Adrenal gland (tissue), 5 donors: Measurements from ENCODE around the gene DGKA.

Experiments used
- CTCF ChIP-seq, 6 experiments: fragments of 450-650 bp in 4 of 6; fragments of 200-600 bp in 2 of 6; sonication (generic) in 1 of 6; IDR thresholded peaks; 1 replicate in 5 of 6; 2 replicates in 1 of 6; pipeline versions ENCODE4 v1.5.1 to v1.8.0; 2016 to 2021; ENCODE audit warnings: antibody characterized with exemption in 6 of 6, mild to moderate bottlenecking in 2 of 6, moderate library complexity in 1 of 6
- POLR2A ChIP-seq, 2 donors: fragments of 450-650 bp; IDR thresholded peaks; one replicate each; pipeline ENCODE4 v1.6.1; 2017; ENCODE audit warnings: antibody characterized with exemption in 2 of 2, mild to moderate bottlenecking in 2 of 2, moderate library complexity in 1 of 2
- donor health status: DM: no; HTN: no; CAD: no.

DNA sequence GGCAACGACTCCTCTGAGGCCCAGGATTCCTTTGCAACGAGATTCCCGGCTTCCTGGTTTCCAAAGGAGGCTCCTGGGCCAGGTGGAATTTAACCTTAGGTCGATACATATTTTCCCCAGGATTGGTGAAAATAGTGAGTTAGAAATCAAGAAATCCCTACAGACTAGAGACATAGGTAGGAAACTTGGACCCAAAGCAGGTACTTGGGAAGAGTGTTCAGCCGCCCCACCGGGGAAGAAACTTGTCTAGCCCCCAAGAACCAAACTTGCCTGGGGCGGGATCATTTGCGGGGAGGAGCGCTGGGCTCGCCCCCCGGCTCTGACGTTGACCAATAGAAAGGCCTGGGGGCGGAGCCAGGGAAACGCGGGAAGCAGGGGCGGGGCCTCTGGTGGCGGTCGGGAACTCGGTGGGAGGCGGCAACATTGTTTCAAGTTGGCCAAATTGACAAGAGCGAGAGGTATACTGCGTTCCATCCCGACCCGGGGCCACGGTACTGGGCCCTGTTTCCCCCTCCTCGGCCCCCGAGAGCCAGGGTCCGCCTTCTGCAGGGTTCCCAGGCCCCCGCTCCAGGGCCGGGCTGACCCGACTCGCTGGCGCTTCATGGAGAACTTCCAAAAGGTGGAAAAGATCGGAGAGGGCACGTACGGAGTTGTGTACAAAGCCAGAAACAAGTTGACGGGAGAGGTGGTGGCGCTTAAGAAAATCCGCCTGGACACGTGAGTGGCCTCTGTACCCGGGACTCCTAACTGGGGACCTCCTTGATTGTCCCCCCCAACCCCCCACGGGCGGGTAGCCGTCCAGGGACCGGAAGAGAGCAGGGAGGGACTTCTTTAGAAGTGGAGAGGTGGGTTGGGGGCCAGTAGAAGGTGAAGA is 35.7 kb downstream of the DGKA start, which contains the start of gene CDK2:
- TF ChIP-seq CTCF (IDR thresholded peaks at IDR 0.05): no peak
- peak in 1 of 2 donors; percentile 68 for TF ChIP-seq POLR2A (IDR thresholded peaks at IDR 0.05)
